Neural cell (in vitro differentiated cells): Measurements from ENCODE around the gene ITGA1. TPM values are rescaled to one million over a fixed set of nuclear protein-coding genes. Genes with fewer than 3 reads are reported as not detected.
"Not testable (repeated sequence)": the region's sequence is repeated elsewhere in the genome, so short reads cannot be mapped to it uniquely, and the experiment has no call there.

Experiments used
- H2AFZ ChIP-seq: fragments of 200-600, 300-800 bp; sonication (generic), shearing (Covaris generic); 2 replicates; pipeline ENCODE4 v1.6.0; 2014; ENCODE audit warnings: low read depth, mild to moderate bottlenecking, antibody characterized with exemption, low read length, moderate library complexity
- H3F3A ChIP-seq: fragments of 200-600 bp; shearing (Covaris generic); 2 replicates; pipeline ENCODE4 v1.6.1; 2016; ENCODE audit warnings: mild to moderate bottlenecking, moderate library complexity, mixed read lengths, antibody characterized with exemption, low read length; ENCODE audit not compliant: insufficient read depth, poor library complexity, severe bottlenecking
- H3K27ac ChIP-seq: fragments of 200-600, 300-800 bp; sonication (generic), shearing (Covaris generic); 2 replicates; pipeline ENCODE4 v1.5.1; 2014; ENCODE audit warnings: mild to moderate bottlenecking, low read length, moderate library complexity
- H3K27me3 ChIP-seq: fragments of 300-800, 200-600 bp; sonication (generic), shearing (Covaris generic); 2 replicates; pipeline ENCODE4 v1.6.0; 2014; ENCODE audit warnings: mild to moderate bottlenecking, low read depth, low read length, moderate library complexity; ENCODE audit not compliant: insufficient read depth
- H3K36me3 ChIP-seq: fragments of 300-800, 200-600 bp; sonication (generic), shearing (Covaris generic); 2 replicates; pipeline ENCODE4 v1.5.1; 2014; ENCODE audit warnings: mild to moderate bottlenecking, antibody characterized with exemption, low read length, moderate library complexity; ENCODE audit not compliant: insufficient read depth
- H3K4me2 ChIP-seq: fragments of 300-800, 200-600 bp; sonication (generic), shearing (Covaris generic); 2 replicates; pipeline ENCODE4 v1.6.0; 2014; ENCODE audit warnings: mild to moderate bottlenecking, low read length
- H3K4me3 ChIP-seq: fragments of 300-800, 200-600 bp; sonication (generic), shearing (Covaris generic); 2 replicates; pipeline ENCODE4 v1.5.1; 2014; ENCODE audit warnings: mild to moderate bottlenecking, low read length, moderate library complexity
- H3K79me2 ChIP-seq: fragments of 200-600 bp; shearing (Covaris generic); replicated peaks from 2 replicates; pipeline ENCODE4 v1.6.0; 2014; ENCODE audit warnings: mild to moderate bottlenecking, low read length, moderate library complexity; ENCODE audit not compliant: insufficient read depth
- H3K9ac ChIP-seq: fragments of 300-800, 200-600 bp; sonication (generic), shearing (Covaris generic); 2 replicates; pipeline ENCODE4 v1.6.1; 2016; ENCODE audit warnings: mild to moderate bottlenecking, low read length, mixed read lengths
- H3K9me2 ChIP-seq: fragments of 200-600 bp; shearing (Covaris generic); 2 replicates; pipeline ENCODE4 v1.6.1; 2016; ENCODE audit warnings: mild to moderate bottlenecking, low read length, mixed read lengths; ENCODE audit not compliant: insufficient read depth
- H3K9me3 ChIP-seq: fragments of 200-600, 300-800 bp; sonication (generic), shearing (Covaris generic); 2 replicates; pipeline ENCODE4 v1.6.1; 2016; ENCODE audit warnings: mild to moderate bottlenecking, mixed run types, low read length, moderate library complexity, mixed read lengths
- H4K20me1 ChIP-seq: fragments of 200-600 bp; shearing (Covaris generic); 2 replicates; pipeline ENCODE4 v1.6.1; 2016; ENCODE audit warnings: mild to moderate bottlenecking, mixed run types; ENCODE audit not compliant: insufficient read depth
- CTCF ChIP-seq: fragments of 450-650 bp; IDR thresholded peaks from 2 replicates; pipeline ENCODE4 v1.5.1; 2014; ENCODE audit warnings: antibody characterized with exemption, mild to moderate bottlenecking, moderate library complexity; ENCODE audit not compliant: poor library complexity, severe bottlenecking
- EP300 ChIP-seq: fragments of 450-650 bp; conservative IDR thresholded peaks from 2 replicates; pipeline ENCODE4 v1.6.1; 2014; ENCODE audit warnings: antibody characterized with exemption, mild to moderate bottlenecking, moderate library complexity; ENCODE audit not compliant: poor library complexity, severe bottlenecking
- EZH2 ChIP-seq: fragments of 200-600, 300-800 bp; shearing (Covaris generic), sonication (generic); IDR thresholded peaks from 2 replicates; pipeline ENCODE4 v1.6.1; 2014; ENCODE audit warnings: antibody characterized with exemption, low read length, borderline replicate concordance, mild to moderate bottlenecking; ENCODE audit not compliant: insufficient read depth, poor library complexity, severe bottlenecking
- MXI1 ChIP-seq: fragments of 450-650 bp; conservative IDR thresholded peaks from 2 replicates; pipeline ENCODE4 v1.6.1; 2014; ENCODE audit warnings: antibody characterized with exemption, mild to moderate bottlenecking; ENCODE audit not compliant: poor library complexity, severe bottlenecking
- POLR2AphosphoS5 ChIP-seq: IDR thresholded peaks from 2 replicates; pipeline ENCODE4 v1.6.1; 2012
- RAD21 ChIP-seq: fragments of 450-650 bp; conservative IDR thresholded peaks from 2 replicates; pipeline ENCODE4 v1.6.1; 2014; ENCODE audit warnings: antibody characterized with exemption, mild to moderate bottlenecking, moderate library complexity
- REST ChIP-seq: IDR thresholded peaks from 2 replicates; pipeline ENCODE4 v1.6.1; 2012; ENCODE audit warnings: borderline replicate concordance
- SMC3 ChIP-seq: fragments of 450-650 bp; conservative IDR thresholded peaks from 2 replicates; pipeline ENCODE4 v1.6.1; 2014; ENCODE audit warnings: antibody characterized with exemption, mild to moderate bottlenecking, moderate library complexity; ENCODE audit not compliant: poor library complexity
- TAF1 ChIP-seq: IDR thresholded peaks from 2 replicates; pipeline ENCODE4 v1.6.1; 2012; ENCODE audit warnings: low read depth
- polyA plus RNA-seq: library from polyadenylated mRNA; depleted of rRNA; stranded (reverse); fragments of >200 nt; gene quantifications from 2 replicates; pipeline ENCODE4 v1.2.3, GENCODE V29; 2014

The ITGA1 gene
- polyA plus RNA-seq, 1 donor from 2014 or later, result 0.15 TPM

- H3K27ac ChIP-seq, result no peak overlapping the region
- no peak overlapping the region for H2AFZ ChIP-seq
- H3K4me3 ChIP-seq, result no peak overlapping the region
- H3F3A ChIP-seq, result no peaks in the 10 kb centered on the region
- no peaks in the 10 kb centered on the region for H4K20me1 ChIP-seq
- no peak overlapping the region for H3K4me2 ChIP-seq
- H3K36me3 ChIP-seq, result no peaks in the 10 kb centered on the region
- H3K27me3 ChIP-seq, result no peaks in the 10 kb centered on the region
- no peaks in the 10 kb centered on the region for H3K9me3 ChIP-seq
- no peaks in the 10 kb centered on the region for H3K9me2 ChIP-seq
- no peaks in the 10 kb centered on the region for H3K79me2 ChIP-seq
- TF ChIP-seq TAF1 (no peak), EZH2 (no peak), POLR2AphosphoS5 (no peak), SMC3 (no peak)
- no peak overlapping the region for H3K9ac ChIP-seq
Observed at GRCh38 chr5:52864884-52865283, 77.2 kb downstream of the ITGA1 start.

DNA sequence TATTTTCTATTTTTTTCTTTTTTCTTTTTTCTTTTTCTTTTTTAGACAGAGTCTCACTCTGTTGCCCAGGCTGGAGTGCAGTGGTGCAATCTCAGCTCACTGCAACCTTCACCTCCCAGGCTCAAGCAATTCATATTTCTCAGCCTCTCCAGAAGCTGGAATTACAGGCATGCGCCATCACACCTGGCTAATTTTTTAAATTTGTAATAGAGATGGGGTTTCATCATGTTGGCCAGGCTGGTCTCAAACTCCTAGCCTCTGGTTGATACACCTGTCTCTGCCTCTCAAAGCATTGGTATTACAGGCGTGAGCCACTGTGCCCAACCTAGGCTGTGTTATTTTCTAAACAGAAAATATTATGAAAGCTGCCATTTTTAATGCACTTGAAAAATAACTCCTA, 78.3 kb downstream of the ITGA1 start:
- H3K9ac ChIP-seq, H3K9me3 ChIP-seq, H3K4me2 ChIP-seq, H3K36me3 ChIP-seq, H3K27ac ChIP-seq, H3K27me3 ChIP-seq, H4K20me1 ChIP-seq, H3K9me2 ChIP-seq, H3F3A ChIP-seq, H3K4me3 ChIP-seq, H2AFZ ChIP-seq, H3K79me2 ChIP-seq: not testable (repeated sequence)

DNA sequence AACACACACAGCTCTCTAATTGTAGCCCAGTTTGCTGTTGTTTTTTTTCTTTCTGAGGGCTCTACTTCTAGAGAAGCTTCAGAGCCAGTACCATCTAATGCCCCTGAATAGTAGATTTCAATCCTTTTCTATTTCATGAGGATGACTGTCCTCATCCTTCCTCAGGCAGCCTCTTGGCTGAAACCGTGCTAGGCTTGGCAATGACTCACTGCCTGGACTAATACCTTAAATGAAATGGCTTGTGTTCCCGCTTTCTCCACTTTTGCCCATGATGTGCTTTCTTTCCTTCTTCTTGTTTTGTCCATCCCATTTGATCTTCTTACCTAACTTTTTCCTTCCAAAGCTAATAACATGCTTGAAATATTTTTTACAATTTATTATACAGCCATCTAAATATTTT, 80.1 kb downstream of the ITGA1 start:
- no peaks in the 10 kb centered on the region for H3K27me3 ChIP-seq
- no peaks in the 10 kb centered on the region for H3F3A ChIP-seq
- H3K4me2 ChIP-seq, result no peak overlapping the region
- no peaks in the 10 kb centered on the region for H3K36me3 ChIP-seq
- TF ChIP-seq EZH2 (no peak), MXI1 (no peak), REST (no peak), SMC3 (no peak), EP300 (no peak), CTCF (no peak), POLR2AphosphoS5 (no peak), RAD21 (no peak), TAF1 (no peak)
- H3K9me2 ChIP-seq, result no peaks in the 10 kb centered on the region
- H3K4me3 ChIP-seq, result no peak overlapping the region
- H3K79me2 ChIP-seq, result no peaks in the 10 kb centered on the region
- no peak overlapping the region for H3K9ac ChIP-seq
- no peaks in the 10 kb centered on the region for H3K9me3 ChIP-seq
- no peak overlapping the region for H2AFZ ChIP-seq
- no peaks in the 10 kb centered on the region for H4K20me1 ChIP-seq
- H3K27ac ChIP-seq, result no peak overlapping the region
